ENCODE data around the gene TTC38.

GRCh38 chr22:46273432-46274148, 5.8 kb downstream of the TTC38 start:
- TF ChIP-seq CTCF (IDR thresholded peaks at IDR 0.05 in 4 of 5, conservative IDR thresholded peaks at IDR 0.05 in 1 of 5) (no peak), POLR2A (IDR thresholded peaks at IDR 0.05) (no peak)

Measured in gastrocnemius medialis (tissue), 4 donors.